ENCODE results near the gene C1QTNF12.

Gene C1QTNF12

GRCh38 chr1:1281533-1282321 is 35.2 kb upstream of the C1QTNF12 start:
- DNase-seq (ENCODE audit: low read depth in 2 of 2), result no peak

DNA sequence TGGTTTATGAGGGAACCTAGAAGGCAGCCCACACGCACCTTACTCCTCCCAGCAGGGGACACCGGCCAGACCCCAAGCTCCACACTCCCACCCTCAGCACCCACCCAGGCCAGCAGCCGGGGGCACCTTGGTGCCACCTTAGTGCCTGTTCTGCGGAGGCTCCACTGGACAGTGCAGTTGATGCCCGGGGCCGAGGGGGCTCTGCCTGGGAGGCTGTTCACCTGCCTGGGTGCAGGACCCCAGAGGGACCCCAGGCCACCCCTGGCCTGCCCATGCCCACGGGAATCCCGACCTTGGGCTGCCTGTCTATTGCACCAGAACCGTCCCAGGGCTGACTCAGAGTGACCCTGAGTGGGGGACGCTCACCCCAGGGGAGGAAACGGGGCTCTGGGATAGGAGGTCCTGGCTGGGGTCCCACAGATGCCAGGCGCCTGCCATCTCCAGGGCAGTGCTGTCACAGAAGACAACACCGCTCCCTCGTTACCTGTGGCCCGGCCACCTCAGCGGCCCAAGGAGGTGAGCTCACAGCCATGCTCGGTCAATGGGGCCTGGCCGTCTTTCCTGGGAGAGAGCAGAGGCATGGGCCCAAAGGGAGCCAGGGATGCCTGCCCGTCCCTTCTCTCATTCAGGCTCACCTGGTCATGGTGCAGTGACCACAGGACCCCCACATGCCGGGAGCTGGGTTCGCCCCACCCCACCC is 34.4 kb upstream of the C1QTNF12 start:
- no peak for DNase-seq (ENCODE audit: low read depth in 2 of 2)

GRCh38 chr1:1279028-1279427 is 32.5 kb upstream of the C1QTNF12 start:
- no peak for DNase-seq (ENCODE audit: low read depth in 2 of 2)

- DNase-seq (ENCODE audit: low read depth in 2 of 2), result no peak
Observed at GRCh38 chr1:1278620-1279019, 32.1 kb upstream of the C1QTNF12 start.

DNA sequence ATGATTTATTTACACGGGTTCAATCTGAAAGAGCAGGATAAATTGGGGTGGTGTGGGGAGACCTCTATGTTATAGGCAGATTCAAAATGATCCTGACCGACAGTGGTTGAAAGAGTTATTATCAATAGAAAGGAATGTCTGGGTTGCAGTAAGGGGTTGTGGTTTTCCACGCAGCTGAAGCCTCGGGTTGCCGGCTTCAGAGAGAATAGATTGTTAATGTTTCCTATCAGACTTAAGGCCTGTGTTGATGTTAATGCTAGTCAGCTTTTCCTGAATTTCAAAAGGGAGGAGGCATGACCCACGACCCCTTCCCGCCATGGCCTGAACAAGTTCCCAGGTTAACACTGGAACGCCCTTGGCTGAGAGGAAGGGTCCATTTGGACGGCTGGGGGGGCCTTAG is 29.3 kb upstream of the C1QTNF12 start:
- no peak for DNase-seq (ENCODE audit: low read depth in 2 of 2)

DNA sequence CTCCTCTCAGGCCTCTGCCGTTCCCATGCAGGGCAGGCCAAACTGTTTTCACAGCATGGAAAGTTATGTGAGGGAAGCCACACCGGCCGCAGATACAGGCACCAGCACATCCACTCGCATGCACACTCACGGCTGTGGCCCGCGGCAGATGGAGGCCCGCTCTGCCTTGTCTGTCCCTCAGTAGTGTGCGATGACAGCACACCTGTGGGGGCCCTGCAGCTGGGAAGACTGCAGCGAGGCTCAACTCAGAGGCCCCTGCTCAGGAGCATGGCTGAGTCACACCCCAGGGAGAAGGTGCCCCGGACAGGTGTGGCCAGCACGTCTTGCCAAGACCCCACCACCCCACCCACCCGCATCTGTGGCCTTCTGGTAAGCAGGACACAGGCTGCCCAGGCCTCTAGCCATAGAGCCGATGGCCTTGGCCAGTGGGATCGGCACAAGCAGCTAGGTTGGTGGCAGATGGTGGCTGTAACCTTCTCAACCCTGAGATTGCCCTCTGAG is 28.5 kb upstream of the C1QTNF12 start:
- no peak for DNase-seq (ENCODE audit: low read depth in 2 of 2)

DNA sequence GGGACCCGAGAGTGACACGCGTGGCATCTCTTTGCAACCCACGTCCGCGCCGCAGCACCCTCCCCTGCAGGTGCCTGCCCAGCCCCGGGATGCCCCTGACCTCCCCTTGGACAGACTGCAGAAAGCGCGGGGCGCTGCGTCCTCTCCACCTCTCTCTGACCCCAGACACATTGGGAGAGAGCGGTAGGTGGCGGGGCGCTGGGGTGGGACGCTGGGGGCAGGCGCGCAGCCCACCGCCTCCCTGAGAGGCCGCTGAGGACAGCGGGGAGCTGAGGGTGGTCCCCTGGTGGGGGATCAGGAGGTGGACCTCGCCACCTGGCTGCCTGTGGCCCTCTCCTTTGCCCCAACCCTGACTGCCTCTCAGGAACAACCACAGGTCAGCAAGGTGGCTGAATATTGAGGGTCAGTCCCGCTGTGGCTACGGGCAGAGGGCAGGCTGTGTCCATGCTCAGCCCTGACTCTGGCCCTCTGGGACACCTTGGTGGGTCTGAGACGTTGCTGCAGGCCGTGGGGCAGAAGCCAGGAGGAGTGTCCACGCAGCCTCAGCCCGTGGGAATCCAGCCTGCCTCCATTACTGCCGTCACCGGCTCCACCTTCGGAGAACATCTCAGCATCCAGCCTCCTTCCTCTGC is 27.9 kb upstream of the C1QTNF12 start:
- DNase-seq (ENCODE audit: low read depth in 2 of 2), result no peak

GRCh38 chr1:1273512-1274298 is 27.2 kb upstream of the C1QTNF12 start, which contains the start of gene UBE2J2:
TSS of gene UBE2J2 (minus strand) at chr1:1273854. CDS start at chr1:1267992, 5,862 bp downstream.
- DNase-seq (ENCODE audit: low read depth in 2 of 2), result peak; percentile 90 to 91

DNA sequence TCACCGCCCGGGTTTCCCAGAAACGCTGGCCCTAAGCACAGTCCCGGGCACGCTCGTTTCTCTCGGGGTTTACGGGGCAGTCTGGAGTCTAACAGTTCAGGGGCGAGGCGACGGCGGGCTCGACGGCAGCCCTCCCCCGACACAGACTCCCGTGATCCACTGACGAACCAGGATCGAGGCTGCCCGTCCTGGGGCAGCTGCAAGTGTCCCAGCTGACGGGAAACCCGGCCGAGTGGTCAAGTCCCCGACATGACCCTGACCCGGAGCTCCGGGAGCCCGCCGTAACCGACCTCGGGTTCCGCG is 26.6 kb upstream of the C1QTNF12 start:
- DNase-seq (ENCODE audit: low read depth in 2 of 2), result no peak

DNA sequence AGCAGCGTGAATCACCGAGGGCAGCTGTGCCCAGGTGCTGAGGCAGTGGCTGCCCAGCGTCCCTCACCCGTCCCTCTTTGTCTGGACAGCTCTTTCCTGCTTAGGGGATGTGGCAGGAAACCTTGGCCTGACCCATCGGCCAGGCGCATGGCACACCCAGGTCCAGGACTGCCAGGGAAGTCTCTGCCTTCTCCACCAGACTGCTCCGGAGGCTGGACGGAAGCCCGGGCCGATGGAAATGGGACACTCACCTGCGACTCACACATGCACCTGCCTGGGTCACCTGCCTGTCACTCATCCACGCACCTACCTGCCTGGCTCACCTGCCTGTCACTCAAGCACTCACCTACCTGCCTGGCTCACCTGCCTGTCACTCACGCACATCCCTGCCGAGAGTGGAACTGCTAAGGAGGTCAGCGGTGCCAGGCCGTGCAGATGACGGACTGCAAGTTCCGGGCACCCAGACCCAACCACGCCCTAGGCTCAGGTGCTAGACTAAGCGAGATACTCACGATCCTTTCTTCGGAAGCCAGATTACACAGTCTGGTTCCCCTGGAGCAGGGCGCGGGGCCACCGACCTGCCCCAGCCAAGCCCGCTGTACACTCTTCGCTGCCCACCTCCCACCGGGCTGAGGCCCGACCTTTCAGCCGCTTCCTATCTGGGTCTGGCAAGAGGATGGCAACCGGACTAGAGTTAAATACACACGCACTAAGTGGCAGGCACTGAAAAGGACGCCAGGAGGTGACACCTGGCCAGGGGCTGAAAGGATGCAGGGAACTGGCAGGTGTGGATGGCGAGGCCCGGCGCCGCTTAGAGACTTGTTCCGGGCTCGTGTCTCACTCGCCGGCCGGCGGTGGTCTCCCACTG is 26.1 kb upstream of the C1QTNF12 start:
- DNase-seq (ENCODE audit: low read depth in 2 of 2), result no peak

GRCh38 chr1:1270813-1271212 is 24.3 kb upstream of the C1QTNF12 start:
- DNase-seq (ENCODE audit: low read depth in 2 of 2), result no peak

- no peak for DNase-seq (ENCODE audit: low read depth in 2 of 2)
Observed at GRCh38 chr1:1268284-1268682, 21.8 kb upstream of the C1QTNF12 start.

DNA sequence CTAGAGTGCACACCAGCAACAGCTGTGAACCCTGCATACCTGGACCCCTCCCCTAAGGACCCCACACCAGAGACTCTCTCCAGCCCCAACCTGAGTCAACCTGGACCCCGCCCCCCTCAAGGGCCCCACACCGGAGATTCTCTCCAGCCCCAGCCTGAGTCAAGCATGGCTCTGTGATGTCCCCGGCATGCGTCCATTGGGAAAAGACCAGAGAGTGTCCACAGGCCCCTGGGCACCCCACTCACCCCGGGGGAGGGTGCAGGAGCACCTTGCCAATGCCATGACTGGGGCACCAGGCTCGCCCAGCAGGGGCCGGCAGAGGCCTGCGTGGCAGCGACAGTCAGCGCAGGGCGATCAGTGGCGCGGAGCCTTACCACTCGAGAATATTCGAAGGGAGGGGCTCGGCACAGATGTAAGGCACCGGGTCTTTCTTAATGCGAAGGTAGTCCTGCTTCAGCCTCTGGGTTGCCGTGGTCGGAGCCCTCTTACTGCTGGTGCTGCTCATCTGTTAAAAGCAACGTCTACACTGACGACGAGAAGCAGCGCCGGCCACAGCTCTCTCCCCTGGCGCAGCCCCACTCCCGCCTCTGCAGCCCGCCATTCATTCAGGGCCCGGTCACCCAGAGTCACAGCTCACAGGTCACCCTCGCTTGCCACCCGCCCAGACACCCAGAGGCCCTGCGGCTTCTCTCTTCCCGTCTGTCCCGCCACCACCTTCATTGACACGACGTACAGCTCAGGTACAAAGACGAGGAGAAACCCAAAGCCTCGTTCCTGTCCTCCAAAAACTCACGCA is 21.2 kb upstream of the C1QTNF12 start:
- DNase-seq (ENCODE audit: low read depth in 2 of 2), result no peak

GRCh38 chr1:1264868-1265272 is 18.3 kb upstream of the C1QTNF12 start:
- DNase-seq (ENCODE audit: low read depth in 2 of 2), result no peak

GRCh38 chr1:1264026-1264425 is 17.5 kb upstream of the C1QTNF12 start:
- no peak for DNase-seq (ENCODE audit: low read depth in 2 of 2)

DNA sequence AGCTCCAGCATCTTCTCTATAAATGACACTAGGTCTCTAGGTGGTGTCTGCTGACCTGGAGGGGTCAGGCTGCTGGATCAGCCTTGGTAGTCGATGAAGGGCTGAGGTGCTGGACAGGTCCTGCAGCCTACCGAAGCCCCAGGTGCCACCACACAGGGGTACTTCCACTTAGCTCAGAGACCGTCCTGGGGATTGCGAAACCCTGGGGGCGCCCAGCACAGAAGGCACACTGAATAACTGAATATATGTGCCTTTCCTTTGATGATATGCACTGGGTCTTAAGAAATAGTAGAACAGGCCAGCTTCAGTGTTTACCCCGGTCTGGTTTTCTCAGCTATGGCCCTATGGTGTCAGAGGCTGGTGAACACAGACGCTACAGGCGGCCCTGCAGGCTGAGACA is 16.2 kb upstream of the C1QTNF12 start:
- DNase-seq (ENCODE audit: low read depth in 2 of 2), result no peak

DNA sequence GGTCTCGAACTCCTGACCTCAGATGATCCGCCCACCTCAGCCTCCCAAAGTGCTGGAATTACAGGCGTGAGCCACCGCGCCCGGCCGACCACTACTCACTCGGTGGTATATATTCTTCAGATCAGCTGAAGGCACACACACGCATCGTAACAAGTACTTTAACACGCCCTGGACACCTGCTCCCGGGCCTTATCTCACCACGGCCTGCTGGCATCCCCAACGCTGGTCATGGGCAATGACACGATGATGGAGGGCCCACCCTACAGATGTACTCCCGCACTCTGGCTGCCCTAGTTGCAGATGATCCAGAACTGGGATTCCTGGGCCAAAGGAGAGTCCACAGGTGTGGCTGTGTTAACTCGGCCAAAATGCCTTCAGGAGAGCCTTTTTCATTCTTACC is 15.5 kb upstream of the C1QTNF12 start:
- DNase-seq (ENCODE audit: low read depth in 2 of 2), result no peak

DNA sequence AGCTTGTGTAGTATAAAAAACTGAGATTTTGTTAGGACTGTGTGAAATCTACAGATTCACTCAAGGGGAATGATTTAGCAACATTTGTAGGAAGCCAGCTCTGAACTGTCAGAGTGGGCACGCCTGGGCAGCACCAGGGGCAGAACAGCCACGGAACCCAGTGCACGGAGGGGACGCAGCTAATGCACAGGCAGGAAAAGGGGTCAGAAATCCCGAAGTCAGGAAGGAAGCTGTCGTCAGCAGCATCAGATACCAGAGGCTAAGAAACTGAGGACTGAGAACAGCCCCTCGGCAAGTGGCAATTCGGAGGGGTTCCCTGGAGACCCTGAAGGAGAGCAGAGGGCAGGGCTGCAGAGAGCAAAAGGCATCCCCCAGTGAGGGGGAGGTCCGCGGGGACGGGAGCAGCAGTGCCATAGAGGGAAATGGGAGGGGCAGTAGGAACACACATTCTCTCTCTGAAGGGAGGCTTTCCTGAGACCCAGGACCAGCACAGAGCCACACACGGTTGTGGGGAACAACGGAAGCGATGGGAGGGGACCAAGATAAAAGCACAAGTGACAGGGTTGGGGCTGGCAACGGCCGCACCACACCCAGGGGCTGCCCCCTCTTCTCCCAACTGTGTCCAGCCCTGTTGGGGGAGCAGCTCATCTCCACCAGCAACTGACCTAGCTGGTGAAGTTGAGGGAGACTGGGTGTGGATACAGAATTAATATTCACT is 14.5 kb upstream of the C1QTNF12 start:
- DNase-seq (ENCODE audit: low read depth in 2 of 2), result no peak

GRCh38 chr1:1259951-1260600 is 13.6 kb upstream of the C1QTNF12 start:
- DNase-seq (ENCODE audit: low read depth in 2 of 2), result no peak

Measured in stimulated activated CD4-positive, alpha-beta T cell treated with anti-CD3 and anti-CD28 coated beads, Interleukin-1b, Interleukin-23, amount 100 ng/mL, for 4 hours (primary cell).